ENCODE measurements around the gene TTYH1.

DNA sequence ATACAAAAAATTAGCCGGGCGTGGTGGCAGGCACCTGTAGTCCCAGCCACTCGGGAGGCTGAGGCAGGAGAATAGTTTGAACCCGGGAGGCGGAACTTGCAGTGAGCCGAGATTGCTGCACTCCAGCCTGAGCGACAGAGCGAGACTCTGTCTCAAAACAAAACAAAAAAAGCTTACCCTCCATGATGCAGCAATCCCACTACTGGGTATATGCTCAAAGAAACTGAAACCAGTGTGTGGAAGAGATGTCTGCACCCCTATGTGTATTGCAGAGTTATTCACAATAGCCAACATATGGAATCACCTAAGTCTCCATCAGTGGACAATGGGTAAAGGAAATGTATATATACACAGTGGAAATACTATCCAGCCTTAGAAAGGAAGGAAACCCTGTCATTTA lies 19.6 kb upstream of the TTYH1 start:
- TF ChIP-seq POLR2A (IDR thresholded peaks at IDR 0.05; ENCODE audit: control extremely low read depth in 1 of 2, low read depth in 2 of 2, low read length in 2 of 2) (no peak), EZH2 (IDR thresholded peaks at IDR 0.05; ENCODE audit: low read depth, low read length, severe bottlenecking) (no peak), CHD1 (IDR thresholded peaks at IDR 0.05; ENCODE audit: low read depth, low read length) (no peak), NRF1 (IDR thresholded peaks at IDR 0.05; ENCODE audit: low read depth, low read length) (no peak), CEBPB (IDR thresholded peaks at IDR 0.05; ENCODE audit: low read depth, low read length) (no peak)
- TF ChIP-seq, protein P1, sequence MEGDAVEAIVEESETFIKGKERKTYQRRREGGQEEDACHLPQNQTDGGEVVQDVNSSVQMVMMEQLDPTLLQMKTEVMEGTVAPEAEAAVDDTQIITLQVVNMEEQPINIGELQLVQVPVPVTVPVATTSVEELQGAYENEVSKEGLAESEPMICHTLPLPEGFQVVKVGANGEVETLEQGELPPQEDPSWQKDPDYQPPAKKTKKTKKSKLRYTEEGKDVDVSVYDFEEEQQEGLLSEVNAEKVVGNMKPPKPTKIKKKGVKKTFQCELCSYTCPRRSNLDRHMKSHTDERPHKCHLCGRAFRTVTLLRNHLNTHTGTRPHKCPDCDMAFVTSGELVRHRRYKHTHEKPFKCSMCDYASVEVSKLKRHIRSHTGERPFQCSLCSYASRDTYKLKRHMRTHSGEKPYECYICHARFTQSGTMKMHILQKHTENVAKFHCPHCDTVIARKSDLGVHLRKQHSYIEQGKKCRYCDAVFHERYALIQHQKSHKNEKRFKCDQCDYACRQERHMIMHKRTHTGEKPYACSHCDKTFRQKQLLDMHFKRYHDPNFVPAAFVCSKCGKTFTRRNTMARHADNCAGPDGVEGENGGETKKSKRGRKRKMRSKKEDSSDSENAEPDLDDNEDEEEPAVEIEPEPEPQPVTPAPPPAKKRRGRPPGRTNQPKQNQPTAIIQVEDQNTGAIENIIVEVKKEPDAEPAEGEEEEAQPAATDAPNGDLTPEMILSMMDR (IDR thresholded peaks at IDR 0.05; ENCODE audit: control extremely low read depth in 1 of 3, insufficient read depth in 1 of 3, low read depth in 1 of 3, low read length in 3 of 3), result no peak
- TF ChIP-seq, protein P2, sequence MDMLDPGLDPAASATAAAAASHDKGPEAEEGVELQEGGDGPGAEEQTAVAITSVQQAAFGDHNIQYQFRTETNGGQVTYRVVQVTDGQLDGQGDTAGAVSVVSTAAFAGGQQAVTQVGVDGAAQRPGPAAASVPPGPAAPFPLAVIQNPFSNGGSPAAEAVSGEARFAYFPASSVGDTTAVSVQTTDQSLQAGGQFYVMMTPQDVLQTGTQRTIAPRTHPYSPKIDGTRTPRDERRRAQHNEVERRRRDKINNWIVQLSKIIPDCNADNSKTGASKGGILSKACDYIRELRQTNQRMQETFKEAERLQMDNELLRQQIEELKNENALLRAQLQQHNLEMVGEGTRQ (IDR thresholded peaks at IDR 0.05; ENCODE audit: low read length), result no peak

All from H1 (cell line).